K562 (cell line): ENCODE data around the gene CNPY4. TPM values are rescaled to one million over a fixed set of nuclear protein-coding genes. Genes with fewer than 3 reads are reported as not detected.

Experiments used
- GABPA ChIP-seq: fragments of 200-800 bp; sonication (Bioruptor generic); conservative IDR thresholded peaks from 2 replicates; pipeline ENCODE4 v1.6.1; 2016; ENCODE audit warnings: low read depth, missing genetic modification characterization, missing compliant biosample characterization
- RBM39 ChIP-seq: fragments of 200-400 bp; formaldehyde crosslinking; optimal IDR thresholded peaks from 2 replicates; pipeline ENCODE3; 2018; ENCODE audit warnings: low read depth, low read length
- TGIF2 ChIP-seq: sonication (generic); formaldehyde crosslinking; IDR thresholded peaks from 2 replicates; pipeline ENCODE4 v1.8.1; 2022; ENCODE audit warnings: mild to moderate bottlenecking, missing genetic modification reagents, moderate library complexity
- ZNF384 ChIP-seq: IDR thresholded peaks from 2 replicates; pipeline ENCODE4 v1.6.1; 2012; ENCODE audit warnings: low read depth, low read length, improper control_type of control experiment
- ZNF395 ChIP-seq: fragments of 200-800 bp; sonication (Bioruptor generic); IDR thresholded peaks from 2 replicates; pipeline ENCODE4 v1.6.1; 2017; ENCODE audit warnings: missing genetic modification characterization, missing compliant biosample characterization
- polyA plus RNA-seq, 8 experiments: library from polyadenylated mRNA; depleted of rRNA in 4 of 8; stranded (reverse) in 5 of 8; unstranded in 3 of 8; fragments of >200 nt; fragmentation: Nextera tagmentation in 2 of 8; fragmentation: Illumina TruSeq in 1 of 8; extraction: Ambion mirVana in 2 of 8; extraction: Trizol in 1 of 8; gene quantifications; 2 replicates each; pipeline versions ENCODE4 v1.2.1 to v1.2.3, GENCODE V29; 2011 to 2014; ENCODE audit warnings: inconsistent platforms in 1 of 8, missing spikeins in 1 of 8
- total RNA-seq, 7 experiments: library from RNA; depleted of rRNA in 6 of 7; stranded (reverse); fragments of >200 nt in 6 of 7; fragmentation: Illumina TruSeq in 2 of 7; extraction: Trizol in 2 of 7; gene quantifications; 2 replicates each; pipeline versions ENCODE4 v1.2.1 to v1.2.3, GENCODE V29; 2011 to 2021; ENCODE audit warnings: low replicate concordance in 1 of 7

The CNPY4 gene
- total and polyA plus RNA-seq, 9 of the 15 experiments (the other 6 are each of a cell fraction or from before 2014, with no cell fraction given): 1.9 to 11.2 (median 7.0) TPM

- TF ChIP-seq ZNF384 (no peak), TGIF2 (CRISPR knock-in tag) (0 out of 2 replicates have a peak, but pooled peaks have one; percentile 76), ZNF395 (CRISPR knock-in tag) (peak; percentile 6; the same call in 1 of the 2 replicates), RBM39 (no peak), GABPA (peak; percentile 80)
- TF ChIP-seq, all 486 proteins: peak for 160
These were observed 7.8 kb downstream of the CNPY4 start, which contains the start of gene MBLAC1 (continued) for GRCh38 chr7:100126931-100127865.
